DOHH2 (cell line): ENCODE data around the gene EXD1.
"Not testable (repeated sequence)": the region's sequence is repeated elsewhere in the genome, so short reads cannot be mapped to it uniquely, and the experiment has no call there.

Source experiments
- H3F3A ChIP-seq: fragments of 200-600 bp; sonication (generic), shearing (Covaris generic); 2 replicates; pipeline ENCODE4 v1.6.0; 2016; ENCODE audit warnings: antibody characterized with exemption, mild to moderate bottlenecking; ENCODE audit not compliant: control insufficient read depth, insufficient read depth
- H3K27ac ChIP-seq: fragments of 200-600 bp; sonication (generic); 2 replicates; pipeline ENCODE4 v1.5.1; 2014; ENCODE audit warnings: low read depth, mild to moderate bottlenecking, low read length, moderate library complexity
- H3K27me3 ChIP-seq: fragments of 200-600 bp; sonication (generic); 2 replicates; pipeline ENCODE4 v1.6.1; 2014; ENCODE audit warnings: mild to moderate bottlenecking, low read length, mixed read lengths; ENCODE audit not compliant: control insufficient read depth
- H3K36me3 ChIP-seq: fragments of 200-600 bp; sonication (generic); 2 replicates; pipeline ENCODE4 v1.6.1; 2014; ENCODE audit warnings: mild to moderate bottlenecking, low read length, moderate library complexity, mixed read lengths; ENCODE audit not compliant: control insufficient read depth
- H3K4me1 ChIP-seq: fragments of 200-600 bp; sonication (generic); 2 replicates; pipeline ENCODE4 v1.6.1; 2014; ENCODE audit warnings: mild to moderate bottlenecking, low read length, mixed read lengths; ENCODE audit not compliant: control insufficient read depth
- H3K4me2 ChIP-seq: fragments of 200-600 bp; sonication (generic); 2 replicates; pipeline ENCODE4 v1.6.0; 2014; ENCODE audit warnings: mild to moderate bottlenecking, low read length, moderate library complexity
- H3K4me3 ChIP-seq: fragments of 200-600 bp; sonication (generic); 2 replicates; pipeline ENCODE4 v1.5.1; 2014; ENCODE audit warnings: mild to moderate bottlenecking, low read length, mixed read lengths
- H3K79me2 ChIP-seq: fragments of 200-600 bp; sonication (generic); 2 replicates; pipeline ENCODE4 v1.6.1; 2014; ENCODE audit warnings: mild to moderate bottlenecking, low read length, mixed read lengths; ENCODE audit not compliant: control insufficient read depth
- H3K9me2 ChIP-seq: fragments of 200-600 bp; sonication (generic); replicated peaks from 2 replicates; pipeline ENCODE4 v1.6.1; 2014; ENCODE audit warnings: mild to moderate bottlenecking, low read length, mixed read lengths; ENCODE audit not compliant: control insufficient read depth
- H3K9me3 ChIP-seq: fragments of 200-600 bp; sonication (generic); 2 replicates; pipeline ENCODE4 v1.6.1; 2014; ENCODE audit warnings: antibody characterized with exemption, low read length, mixed read lengths; ENCODE audit not compliant: control insufficient read depth, insufficient read depth
- H4K20me1 ChIP-seq: fragments of 200-600 bp; sonication (generic); 2 replicates; pipeline ENCODE4 v1.6.0; 2014; ENCODE audit warnings: low read depth, mild to moderate bottlenecking, antibody characterized with exemption, low read length, moderate library complexity; ENCODE audit not compliant: control insufficient read depth, insufficient read depth
- CTCF ChIP-seq: fragments of 200-600 bp; sonication (generic); IDR thresholded peaks from one replicate; pipeline ENCODE4 v1.5.1; 2014; ENCODE audit warnings: antibody characterized with exemption, mild to moderate bottlenecking, low read depth, low read length; ENCODE audit not compliant: poor library complexity, severe bottlenecking
- EZH2phosphoT487 ChIP-seq: fragments of 200-600 bp; sonication (generic); IDR thresholded peaks from 2 replicates; pipeline ENCODE4 v1.6.1; 2017; ENCODE audit warnings: borderline replicate concordance, mild to moderate bottlenecking, antibody characterized with exemption, low read length, moderate library complexity, mixed read lengths

The EXD1 gene

GRCh38 chr15:41262571-41262970 lies 32.0 kb upstream of the EXD1 start:
- Histone ChIP-seq H3K4me1 (peaks cover 20% of the 10 kb centered on the region), H3K4me3 (no peak overlapping the region), H3K4me2 (no peak overlapping the region), H4K20me1 (no peaks in the 10 kb centered on the region), H3K27me3 (no peaks in the 10 kb centered on the region), H3F3A (peaks cover 11% of the 10 kb centered on the region), H3K79me2 (no peaks in the 10 kb centered on the region), H3K9me2 (no peaks in the 10 kb centered on the region), H3K27ac (no peak overlapping the region), H3K9me3 (no peaks in the 10 kb centered on the region), H3K36me3 (peaks cover 29% of the 10 kb centered on the region)
- TF ChIP-seq CTCF (no peak), EZH2phosphoT487 (no peak)

GRCh38 chr15:41260924-41261323 lies 30.4 kb upstream of the EXD1 start:
- Histone ChIP-seq H3K4me1 (peaks cover 20% of the 10 kb centered on the region), H3K36me3 (peaks cover 32% of the 10 kb centered on the region), H3F3A (peaks cover 11% of the 10 kb centered on the region)
- not testable (repeated sequence) for H3K4me2 ChIP-seq, H3K9me3 ChIP-seq, H3K4me3 ChIP-seq, H3K79me2 ChIP-seq, H3K9me2 ChIP-seq, H3K27me3 ChIP-seq, H4K20me1 ChIP-seq, H3K27ac ChIP-seq

- H3K4me1 ChIP-seq: peaks cover 27% of the 10 kb centered on the region
- no peak for TF ChIP-seq CTCF
- TF ChIP-seq EZH2phosphoT487: no peak
- H4K20me1 ChIP-seq: no peaks in the 10 kb centered on the region
- peak overlapping the region; percentile 71 for H3K27ac ChIP-seq
- no peaks in the 10 kb centered on the region for H3K9me3 ChIP-seq
- H3K9me2 ChIP-seq: no peaks in the 10 kb centered on the region
- no peaks in the 10 kb centered on the region for H3K27me3 ChIP-seq
- H3F3A ChIP-seq: peaks cover 11% of the 10 kb centered on the region
- no peaks in the 10 kb centered on the region for H3K79me2 ChIP-seq
- H3K4me3 ChIP-seq: peak overlapping the region; percentile 61
- peak overlapping the region; percentile 90 for H3K4me2 ChIP-seq
- H3K36me3 ChIP-seq: peaks cover 29% of the 10 kb centered on the region
These were observed 29.1 kb upstream of the EXD1 start for GRCh38 chr15:41259546-41260189.

GRCh38 chr15:41258750-41259471 lies 28.4 kb upstream of the EXD1 start:
- Histone ChIP-seq H3F3A (peaks cover 11% of the 10 kb centered on the region), H3K27me3 (no peaks in the 10 kb centered on the region), H3K27ac (peak overlapping the region; percentile 71), H3K9me3 (no peaks in the 10 kb centered on the region), H3K36me3 (peaks cover 22% of the 10 kb centered on the region; the same call in 1 of the 2 replicates), H3K79me2 (no peaks in the 10 kb centered on the region), H3K4me2 (peak overlapping the region; percentile 90), H4K20me1 (no peaks in the 10 kb centered on the region), H3K4me1 (peaks cover 34% of the 10 kb centered on the region), H3K9me2 (no peaks in the 10 kb centered on the region), H3K4me3 (peak overlapping the region; percentile 61)
- TF ChIP-seq CTCF (no peak), EZH2phosphoT487 (no peak)
